NCI-H510A treated with DMSO at 0.1 percent for 48 hours (cell line): Measurements from ENCODE around the gene INPP5A.

ENCODE experiments used
- DNase-seq: peaks from one replicate; lab custom pipeline; 2025; lab: John Stamatoyannopoulos, UW

The INPP5A gene

GRCh38 chr10:132648072-132648850 lies 110.7 kb downstream of the INPP5A start:
- DNase-seq, result no peak

GRCh38 chr10:132648851-132649528 lies 111.4 kb downstream of the INPP5A start:
- DNase-seq, result no peak

GRCh38 chr10:132649651-132650360 lies 112.2 kb downstream of the INPP5A start:
- DNase-seq, result no peak

- no peak for DNase-seq
These were observed 113.1 kb downstream of the INPP5A start for GRCh38 chr10:132650611-132651250.

- DNase-seq, result no peak
These were observed 114.0 kb downstream of the INPP5A start for GRCh38 chr10:132651511-132652029.

- DNase-seq, result no peak
These were observed 114.9 kb downstream of the INPP5A start for GRCh38 chr10:132652446-132652845.

GRCh38 chr10:132652936-132653590 lies 115.5 kb downstream of the INPP5A start:
- DNase-seq, result no peak

GRCh38 chr10:132653721-132654120 lies 116.1 kb downstream of the INPP5A start:
- DNase-seq, result no peak

GRCh38 chr10:132654121-132654571 lies 116.6 kb downstream of the INPP5A start:
- DNase-seq, result no peak

GRCh38 chr10:132654708-132655661 lies 117.4 kb downstream of the INPP5A start:
- DNase-seq, result peak; percentile 8

- DNase-seq, result no peak
These were observed 118.1 kb downstream of the INPP5A start for GRCh38 chr10:132655735-132656134.

GRCh38 chr10:132656283-132657126 lies 118.9 kb downstream of the INPP5A start:
- no peak for DNase-seq

GRCh38 chr10:132657127-132657706 lies 119.6 kb downstream of the INPP5A start:
- no peak for DNase-seq

GRCh38 chr10:132657748-132658147 lies 120.2 kb downstream of the INPP5A start:
- DNase-seq, result no peak

- DNase-seq, result no peak
These were observed 121.1 kb downstream of the INPP5A start for GRCh38 chr10:132658546-132659205.

GRCh38 chr10:132659206-132660091 lies 121.9 kb downstream of the INPP5A start:
- no peak for DNase-seq

GRCh38 chr10:132660385-132660784 lies 122.8 kb downstream of the INPP5A start:
- DNase-seq, result no peak
